Hematopoietic multipotent progenitor cell (in vitro differentiated cells): ENCODE results near the gene FARP1. TPM values are rescaled to one million over a fixed set of nuclear protein-coding genes. Genes with fewer than 3 reads are reported as not detected.

ENCODE experiments used
- DNase-seq, 3 donors: peaks; one replicate each; pipeline ENCODE4 v3.0.0-alpha.2; 2011 to 2015; ENCODE audit warnings: low read depth in 2 of 3, low spot score in 2 of 3
- total RNA-seq: library from RNA; depleted of rRNA; stranded (reverse); fragments of >200 nt; gene quantifications from one replicate; pipeline ENCODE4 v1.2.3, GENCODE V29; 2012

The FARP1 gene
- total RNA-seq, 1 donor = 0.27 TPM

- no peak for DNase-seq
These were observed 292.5 kb downstream of the FARP1 start for GRCh38 chr13:98435376-98435775.

GRCh38 chr13:98436233-98436910 is 293.5 kb downstream of the FARP1 start:
- DNase-seq = no peak

- DNase-seq = no peak
These were observed 295.6 kb downstream of the FARP1 start for GRCh38 chr13:98438246-98439125.

GRCh38 chr13:98439126-98439828 is 296.4 kb downstream of the FARP1 start:
- DNase-seq = no peak

GRCh38 chr13:98439896-98440295 is 297.0 kb downstream of the FARP1 start:
- DNase-seq = no peak

GRCh38 chr13:98440390-98441055 is 297.6 kb downstream of the FARP1 start:
- DNase-seq = no peak

GRCh38 chr13:98441056-98441676 is 298.3 kb downstream of the FARP1 start:
- DNase-seq = no peak

GRCh38 chr13:98442391-98443230 is 299.7 kb downstream of the FARP1 start:
- DNase-seq = no peak

- DNase-seq = no peak
These were observed 300.4 kb downstream of the FARP1 start for GRCh38 chr13:98443329-98443728.

GRCh38 chr13:98443800-98444325 is 301.0 kb downstream of the FARP1 start:
- DNase-seq = no peak

- DNase-seq = no peak
These were observed 301.5 kb downstream of the FARP1 start for GRCh38 chr13:98444381-98444780.

GRCh38 chr13:98445340-98446233 is 302.7 kb downstream of the FARP1 start:
- peak; percentile 63 to 78 (median 64) for DNase-seq

GRCh38 chr13:98446234-98446621 is 303.3 kb downstream of the FARP1 start:
- no peak for DNase-seq

- DNase-seq = no peak
These were observed 304.2 kb downstream of the FARP1 start for GRCh38 chr13:98447130-98447529.

GRCh38 chr13:98447881-98448641 is 305.2 kb downstream of the FARP1 start:
- no peak for DNase-seq

GRCh38 chr13:98448642-98448928 is 305.7 kb downstream of the FARP1 start:
- no peak for DNase-seq

- no peak for DNase-seq
These were observed 306.4 kb downstream of the FARP1 start for GRCh38 chr13:98449273-98449672.

GRCh38 chr13:98450026-98450425 is 307.1 kb downstream of the FARP1 start:
- DNase-seq = no peak
